Gastroesophageal sphincter (tissue), 4 donors: Measurements from ENCODE around the gene CACNA1F. TPM values are rescaled to one million over a fixed set of nuclear protein-coding genes. Genes with fewer than 3 reads are reported as not detected.

Experiments used
- ATAC-seq: fragments of 150-250 bp; one replicate; pipeline ENCODE4 v1.9.1; 2016; ENCODE audit warnings: mild to moderate bottlenecking, moderate library complexity
- H3K27ac ChIP-seq, 4 donors: fragments of 200-600 bp; sonication (generic) in 3 of 4; 1 replicate in 3 of 4; 2 replicates in 1 of 4; pipeline ENCODE4 v1.5.1; 2016 to 2019
- H3K27me3 ChIP-seq: fragments of 200-600 bp; sonication (generic); one replicate; pipeline ENCODE4 v1.5.1; 2019
- H3K36me3 ChIP-seq, 2 donors: fragments of 200-600 bp; sonication (generic); one replicate each; pipeline ENCODE4 v1.5.1; 2019; ENCODE audit warnings: control low read depth in 1 of 2
- H3K4me1 ChIP-seq, 3 donors: fragments of 200-600 bp; sonication (generic); 1 replicate in 2 of 3; 2 replicates in 1 of 3; pipeline ENCODE4 v1.5.1; 2016 to 2019; ENCODE audit warnings: control low read depth in 2 of 3
- H3K4me3 ChIP-seq, 2 donors: fragments of 200-600 bp; sonication (generic); one replicate each; pipeline ENCODE4 v1.5.1; 2019; ENCODE audit warnings: mild to moderate bottlenecking in 1 of 2, moderate library complexity in 1 of 2
- H3K9me3 ChIP-seq, 3 donors: fragments of 200-600 bp; sonication (generic); one replicate each; pipeline ENCODE4 v1.5.1; 2017 to 2019; ENCODE audit warnings: control low read depth in 2 of 3
- EP300 ChIP-seq: sonication (generic); formaldehyde crosslinking; IDR thresholded peaks from one replicate; pipeline ENCODE4 v1.6.1; 2017; ENCODE audit warnings: antibody characterized with exemption, mild to moderate bottlenecking
- POLR2A ChIP-seq, 2 donors: fragments of 450-650 bp; IDR thresholded peaks; one replicate each; pipeline ENCODE4 v1.6.1; 2017; ENCODE audit warnings: antibody characterized with exemption in 2 of 2, mild to moderate bottlenecking in 2 of 2, moderate library complexity in 1 of 2
- POLR2AphosphoS5 ChIP-seq: sonication (generic); formaldehyde crosslinking; IDR thresholded peaks from one replicate; pipeline ENCODE4 v1.6.1; 2017; ENCODE audit warnings: antibody characterized with exemption
- WGBS, 2 donors: methylation state at CpG; one replicate each; pipeline ENCODE4 v1.1.5; 2018; ENCODE audit warnings: low coverage in 1 of 2; 5-methylcytosine and 5-hydroxymethylcytosine counted together
- total RNA-seq, 4 donors: library from RNA; depleted of rRNA; stranded (reverse); fragments of >200 nt; gene quantifications; one replicate each; pipeline ENCODE4 v1.1.0, GENCODE V29; 2016
- TF ChIP-seq, protein P1 (sequence below), 4 experiments: fragments of 200-600 bp in 2 of 4; fragments of 450-650 bp in 2 of 4; sonication (generic) in 1 of 4; IDR thresholded peaks; one replicate each; pipeline ENCODE4 v1.5.1; 2017 to 2019; ENCODE audit warnings: antibody characterized with exemption in 4 of 4, mild to moderate bottlenecking in 2 of 4, moderate library complexity in 2 of 4

Gene CACNA1F
- 1 to 10 TPM in 1 of 4 donors, not detected in 3; 1.7 TPM for total RNA-seq

DNA sequence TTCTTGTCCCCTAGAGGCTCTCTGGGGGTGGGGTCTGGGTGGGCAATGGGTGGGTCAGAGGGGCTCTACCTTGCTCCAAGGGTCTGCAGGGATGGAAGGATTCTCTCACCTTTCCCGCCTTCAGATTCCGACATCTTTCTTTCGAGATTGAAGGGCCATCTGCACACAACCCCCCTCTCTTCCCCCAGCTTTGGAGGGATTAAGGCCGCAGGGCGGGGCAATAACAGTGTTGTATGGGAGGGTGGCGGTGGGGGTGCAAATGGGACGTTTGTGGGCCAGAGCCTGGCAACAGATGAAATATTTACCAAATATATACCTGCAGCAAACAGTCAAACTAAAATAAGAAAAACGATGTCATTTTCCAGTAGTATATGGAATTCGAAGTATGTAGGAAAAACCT lies at the start of gene CACNA1F:
TSS of gene CACNA1F (minus strand) at position 165 of the 400 bp plus-strand sequence. CDS start at position 134, 31 bp downstream.
- ATAC-seq, result no peak
- TF ChIP-seq EP300 (no peak), POLR2A (IDR thresholded peaks at IDR 0.05) (no peak), POLR2AphosphoS5 (no peak)
- TF ChIP-seq, protein P1, sequence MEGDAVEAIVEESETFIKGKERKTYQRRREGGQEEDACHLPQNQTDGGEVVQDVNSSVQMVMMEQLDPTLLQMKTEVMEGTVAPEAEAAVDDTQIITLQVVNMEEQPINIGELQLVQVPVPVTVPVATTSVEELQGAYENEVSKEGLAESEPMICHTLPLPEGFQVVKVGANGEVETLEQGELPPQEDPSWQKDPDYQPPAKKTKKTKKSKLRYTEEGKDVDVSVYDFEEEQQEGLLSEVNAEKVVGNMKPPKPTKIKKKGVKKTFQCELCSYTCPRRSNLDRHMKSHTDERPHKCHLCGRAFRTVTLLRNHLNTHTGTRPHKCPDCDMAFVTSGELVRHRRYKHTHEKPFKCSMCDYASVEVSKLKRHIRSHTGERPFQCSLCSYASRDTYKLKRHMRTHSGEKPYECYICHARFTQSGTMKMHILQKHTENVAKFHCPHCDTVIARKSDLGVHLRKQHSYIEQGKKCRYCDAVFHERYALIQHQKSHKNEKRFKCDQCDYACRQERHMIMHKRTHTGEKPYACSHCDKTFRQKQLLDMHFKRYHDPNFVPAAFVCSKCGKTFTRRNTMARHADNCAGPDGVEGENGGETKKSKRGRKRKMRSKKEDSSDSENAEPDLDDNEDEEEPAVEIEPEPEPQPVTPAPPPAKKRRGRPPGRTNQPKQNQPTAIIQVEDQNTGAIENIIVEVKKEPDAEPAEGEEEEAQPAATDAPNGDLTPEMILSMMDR (IDR thresholded peaks at IDR 0.05), result no peak
- Histone ChIP-seq H3K9me3 (no peaks in the 10 kb centered on the region), H3K27ac (no peak within 1 kb of the TSS), H3K36me3 (no peaks in the 10 kb centered on the region), H3K27me3 (peaks cover 15% of the 10 kb centered on the region), H3K4me3 (no peak within 1 kb of the TSS), H3K4me1 (peaks cover 0 to 22% (median 0%) of the 10 kb centered on the region in 3 donors)
- WGBS, 2 donors, result 63 to 75% methylated on average over 2 of the region's 9 CpGs

- H3K36me3 ChIP-seq, result peaks cover 0 to 9% of the 10 kb centered on the region in 2 donors
- ATAC-seq, result peak; percentile 43
Observed at GRCh38 chrX:49282647-49283011, 49.5 kb upstream of the CACNA1F start.

GRCh38 chrX:49278081-49278480 lies 44.9 kb upstream of the CACNA1F start:
- ATAC-seq, result no peak
- Histone ChIP-seq H3K4me3 (no peak overlapping the region), H3K9me3 (no peaks in the 10 kb centered on the region), H3K36me3 (no peaks in the 10 kb centered on the region), H3K27ac (no peak overlapping the region), H3K4me1 (peaks cover 0 to 26% (median 0%) of the 10 kb centered on the region in 3 donors), H3K27me3 (no peaks in the 10 kb centered on the region)
- TF ChIP-seq EP300 (no peak), POLR2AphosphoS5 (no peak), POLR2A (IDR thresholded peaks at IDR 0.05) (no peak)
- TF ChIP-seq, protein P1 (IDR thresholded peaks at IDR 0.05), result no peak
- 67 to 81% methylated on average over 1 to 3 of the region's 3 CpGs for WGBS, 2 donors

More at GRCh38 chrX:49282647-49283011, 49.5 kb upstream of the CACNA1F start:
- Histone ChIP-seq H3K27me3 (no peaks in the 10 kb centered on the region), H3K27ac (no peak overlapping the region), H3K4me3 (no peak overlapping the region), H3K9me3 (no peaks in the 10 kb centered on the region), H3K4me1 (no peaks in the 10 kb centered on the region)
- 9 to 18% methylated on average over 7 to 9 of the region's 11 CpGs for WGBS, 2 donors
- TF ChIP-seq EP300 (no peak), POLR2AphosphoS5 (no peak), POLR2A (IDR thresholded peaks at IDR 0.05) (no peak)
- TF ChIP-seq, protein P1 (IDR thresholded peaks at IDR 0.05), result peak in 2 of 4 experiments; percentile 4 to 49

GRCh38 chrX:49277535-49277830 lies 44.3 kb upstream of the CACNA1F start:
- no peaks in the 10 kb centered on the region for H3K27me3 ChIP-seq
- ATAC-seq, result no peak
- no peak overlapping the region for H3K4me3 ChIP-seq
- no peak for TF ChIP-seq POLR2A (IDR thresholded peaks at IDR 0.05)
- TF ChIP-seq, protein P1 (IDR thresholded peaks at IDR 0.05), result no peak
- no peak for TF ChIP-seq POLR2AphosphoS5
- TF ChIP-seq EP300, result no peak
- no peaks in the 10 kb centered on the region for H3K36me3 ChIP-seq
- no peaks in the 10 kb centered on the region for H3K9me3 ChIP-seq
- H3K27ac ChIP-seq, result no peak overlapping the region
- peaks cover 0 to 32% (median 0%) of the 10 kb centered on the region in 3 donors for H3K4me1 ChIP-seq
- 63 to 73% methylated on average over 2 to 3 of the region's 3 CpGs for WGBS, 2 donors

- Histone ChIP-seq H3K27me3 (no peaks in the 10 kb centered on the region), H3K4me3 (no peak overlapping the region), H3K4me1 (peaks cover 0 to 38% (median 0%) of the 10 kb centered on the region in 3 donors), H3K9me3 (no peaks in the 10 kb centered on the region), H3K27ac (peak overlapping the region in 1 of 4 donors; percentile 9), H3K36me3 (no peaks in the 10 kb centered on the region)
- TF ChIP-seq, protein P1 (IDR thresholded peaks at IDR 0.05), result no peak
- TF ChIP-seq EP300 (no peak), POLR2A (IDR thresholded peaks at IDR 0.05) (no peak), POLR2AphosphoS5 (no peak)
- ATAC-seq, result no peak
- WGBS, 2 donors, result 36 to 67% methylated on average over 4 to 12 of the region's 19 CpGs
Observed at GRCh38 chrX:49276671-49277534, 43.8 kb upstream of the CACNA1F start.
